Cardiac fibroblast (primary cell): ENCODE data around the gene RPL10.

ENCODE experiments used
- DNase-seq, 2 donors: peaks; one replicate each; pipeline versions ENCODE4 v3.0.0 to v3.0.0-alpha.2; 2010; ENCODE audit warnings: low read depth in 2 of 2
- H3K4me3 ChIP-seq, 2 donors: replicated peaks in 1 of 2; 1 replicate in 1 of 2; 2 replicates in 1 of 2; pipeline ENCODE4 v1.5.1; 2011; ENCODE audit warnings: low read depth in 2 of 2, low read length in 2 of 2, mild to moderate bottlenecking in 2 of 2, moderate library complexity in 1 of 2
- TF ChIP-seq, protein P1 (sequence below): IDR thresholded peaks from one replicate; pipeline ENCODE4 v1.5.1; 2011; ENCODE audit warnings: low read depth, mild to moderate bottlenecking, low read length, inconsistent platforms

The RPL10 gene

DNA sequence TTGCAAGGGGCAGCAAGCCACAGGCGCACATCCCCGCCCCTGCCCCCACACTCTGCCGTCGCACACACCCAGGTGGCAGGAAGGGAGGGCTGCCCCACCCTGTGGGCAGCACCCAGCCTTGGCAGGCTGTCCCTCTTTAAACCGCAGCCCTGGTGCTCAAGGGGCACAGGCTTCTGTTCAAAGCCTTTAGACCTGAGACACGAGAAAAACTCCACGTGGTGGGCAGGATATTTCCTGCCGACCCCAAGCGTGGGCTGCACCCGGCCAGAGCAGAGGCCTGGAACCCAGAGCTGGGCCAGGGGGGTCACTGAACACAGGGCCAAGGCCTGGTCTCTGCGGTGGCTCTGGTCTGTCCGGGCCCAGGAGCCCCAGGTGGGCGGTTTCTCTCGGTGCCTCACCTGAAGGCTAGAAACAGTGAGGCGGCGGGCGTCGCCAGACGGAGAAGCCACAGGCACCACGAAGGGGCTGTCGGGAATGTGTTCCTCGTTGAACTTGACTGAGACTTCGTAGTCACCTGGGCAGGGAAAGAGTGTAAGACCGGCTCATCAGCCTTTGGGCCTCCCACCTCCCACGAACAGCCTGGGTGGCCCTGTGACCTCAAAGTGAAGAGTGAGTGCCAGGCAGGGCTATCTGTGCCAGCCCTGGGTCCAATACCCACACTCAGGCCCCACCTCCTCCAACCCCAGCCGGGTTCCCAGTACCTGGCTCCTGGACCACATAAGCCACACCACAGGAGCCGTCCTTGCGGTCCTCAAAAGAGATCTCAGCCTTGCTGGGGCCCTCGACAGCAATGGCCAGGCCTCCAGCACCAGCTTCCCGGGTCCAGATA lies 46.8 kb upstream of the RPL10 start:
- TF ChIP-seq, protein P1, sequence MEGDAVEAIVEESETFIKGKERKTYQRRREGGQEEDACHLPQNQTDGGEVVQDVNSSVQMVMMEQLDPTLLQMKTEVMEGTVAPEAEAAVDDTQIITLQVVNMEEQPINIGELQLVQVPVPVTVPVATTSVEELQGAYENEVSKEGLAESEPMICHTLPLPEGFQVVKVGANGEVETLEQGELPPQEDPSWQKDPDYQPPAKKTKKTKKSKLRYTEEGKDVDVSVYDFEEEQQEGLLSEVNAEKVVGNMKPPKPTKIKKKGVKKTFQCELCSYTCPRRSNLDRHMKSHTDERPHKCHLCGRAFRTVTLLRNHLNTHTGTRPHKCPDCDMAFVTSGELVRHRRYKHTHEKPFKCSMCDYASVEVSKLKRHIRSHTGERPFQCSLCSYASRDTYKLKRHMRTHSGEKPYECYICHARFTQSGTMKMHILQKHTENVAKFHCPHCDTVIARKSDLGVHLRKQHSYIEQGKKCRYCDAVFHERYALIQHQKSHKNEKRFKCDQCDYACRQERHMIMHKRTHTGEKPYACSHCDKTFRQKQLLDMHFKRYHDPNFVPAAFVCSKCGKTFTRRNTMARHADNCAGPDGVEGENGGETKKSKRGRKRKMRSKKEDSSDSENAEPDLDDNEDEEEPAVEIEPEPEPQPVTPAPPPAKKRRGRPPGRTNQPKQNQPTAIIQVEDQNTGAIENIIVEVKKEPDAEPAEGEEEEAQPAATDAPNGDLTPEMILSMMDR, result no peak
- DNase-seq, result peak; percentile 0 to 2
- H3K4me3 ChIP-seq, result no peak overlapping the region

DNA sequence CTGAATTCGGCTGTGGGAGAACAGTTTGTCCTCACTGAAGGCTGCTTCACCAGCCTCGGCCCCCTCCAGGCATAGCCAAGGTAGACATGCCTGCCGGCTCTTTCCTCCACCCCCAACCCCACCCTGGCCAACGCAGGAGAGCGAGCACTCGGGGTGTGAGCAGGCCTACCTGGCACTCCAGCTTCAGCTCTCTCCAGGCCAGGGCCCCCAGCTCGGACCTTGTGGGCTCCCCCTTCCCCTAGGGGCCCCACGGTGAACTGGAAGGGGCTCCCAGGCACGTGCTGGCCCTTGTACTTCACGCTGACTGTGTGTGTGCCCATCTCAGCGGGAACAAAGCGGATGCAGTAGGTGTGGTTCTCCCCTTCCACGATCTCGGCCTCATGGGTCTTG lies 46.2 kb upstream of the RPL10 start:
- H3K4me3 ChIP-seq, result no peak overlapping the region
- TF ChIP-seq, protein P1, result no peak
- peak in 1 of 2 donors; percentile 7 for DNase-seq

DNA sequence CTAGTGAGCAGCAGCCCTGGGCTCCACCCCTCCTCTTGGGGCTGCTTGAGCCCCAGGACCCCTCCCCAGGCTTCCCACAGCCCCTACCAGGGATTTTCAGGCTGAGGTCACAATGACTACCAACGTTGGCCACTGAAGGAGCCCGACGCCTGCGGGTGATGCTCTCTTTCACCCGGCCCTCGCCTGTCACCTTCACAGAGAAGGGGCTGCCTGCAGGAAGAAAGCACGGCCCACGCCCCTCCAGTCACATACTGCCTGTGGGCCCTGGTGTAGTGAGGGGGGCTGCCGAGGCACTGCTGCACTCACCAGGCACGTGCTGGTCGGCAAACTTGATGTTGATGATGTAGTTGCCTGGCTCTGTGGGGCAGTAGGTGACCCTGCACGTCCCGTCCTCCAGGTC lies 45.7 kb upstream of the RPL10 start:
- TF ChIP-seq, protein P1, result no peak
- no peak overlapping the region for H3K4me3 ChIP-seq
- peak in 1 of 2 donors; percentile 0 for DNase-seq

DNA sequence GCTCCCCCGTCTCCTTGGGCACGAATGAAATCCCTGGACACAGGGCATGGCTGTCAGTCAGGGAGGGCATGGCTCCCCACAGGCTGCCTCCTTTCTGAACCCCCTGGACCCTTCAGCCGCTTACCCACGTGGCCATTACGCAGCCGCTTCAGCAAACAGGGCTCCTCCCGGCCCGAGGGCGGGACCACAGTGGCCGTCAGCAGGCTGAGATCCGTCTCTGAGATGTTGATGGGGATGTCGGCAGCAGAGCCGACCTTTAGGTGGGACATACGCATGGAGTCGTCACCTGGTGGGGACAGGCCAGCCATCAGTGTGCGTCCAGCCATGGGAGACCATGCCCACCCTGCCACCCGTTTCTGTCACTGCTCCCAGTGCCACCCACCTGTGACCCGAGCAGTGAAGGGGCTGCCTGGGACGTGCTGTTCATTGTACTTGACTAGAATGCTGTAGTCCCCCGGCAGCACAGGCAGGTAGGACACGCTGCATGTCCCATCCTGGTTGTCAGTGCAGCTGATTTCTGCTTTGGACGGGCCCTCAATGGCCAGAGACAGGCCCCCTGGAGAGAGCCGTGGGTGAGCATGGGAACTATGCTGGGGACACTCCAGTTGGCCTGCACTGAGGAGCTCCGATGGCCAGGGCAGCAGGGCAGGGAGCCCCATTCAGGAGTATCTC lies 44.9 kb upstream of the RPL10 start:
- peak in 1 of 2 donors; percentile 0 for DNase-seq
- TF ChIP-seq, protein P1, result no peak
- no peak overlapping the region for H3K4me3 ChIP-seq

DNA sequence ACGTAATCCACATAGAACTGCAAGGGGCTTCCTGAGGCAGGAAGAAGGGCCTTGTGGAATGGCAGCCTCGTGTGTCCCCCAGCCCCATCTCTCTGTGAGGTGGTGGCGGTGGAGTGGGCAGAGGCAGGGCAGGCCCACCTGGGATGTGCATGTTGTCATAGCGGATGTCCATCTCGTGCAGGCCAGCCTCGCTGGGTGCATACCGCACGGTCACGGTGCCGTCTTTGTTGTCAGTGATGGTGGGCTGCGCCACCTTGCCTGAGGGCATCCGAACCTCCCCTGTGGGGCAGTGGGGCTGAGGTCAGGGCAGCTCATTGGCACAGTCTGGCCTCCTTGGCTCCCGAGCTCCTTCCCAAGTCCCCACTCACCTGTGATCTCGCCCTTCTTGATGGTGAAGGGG lies 44.2 kb upstream of the RPL10 start:
- no peak overlapping the region for H3K4me3 ChIP-seq
- peak in 1 of 2 donors; percentile 3 for DNase-seq
- TF ChIP-seq, protein P1, result no peak

DNA sequence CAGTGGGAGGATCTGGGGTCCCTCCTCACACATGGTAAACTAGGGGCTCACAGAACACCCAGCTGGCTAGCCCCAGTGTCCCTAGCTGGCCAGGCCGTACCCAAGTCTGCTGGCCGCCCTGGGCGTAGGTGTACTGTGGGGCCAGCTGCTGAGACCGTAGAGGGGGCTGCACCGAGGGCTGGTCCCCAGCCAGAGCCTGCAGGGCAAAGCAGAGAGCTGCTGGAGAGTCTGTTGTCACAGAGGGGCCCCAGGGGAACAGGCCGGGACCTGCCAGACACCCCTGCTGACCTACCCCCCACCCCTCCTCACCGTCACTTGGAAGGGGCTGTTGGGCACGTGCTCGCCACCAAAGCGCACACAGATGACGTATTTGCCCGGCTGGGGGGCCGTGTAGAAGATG lies 43.7 kb upstream of the RPL10 start:
- TF ChIP-seq, protein P1, result no peak
- DNase-seq, result peak in 1 of 2 donors; percentile 0
- H3K4me3 ChIP-seq, result no peak overlapping the region
